HUES64 (cell line): ENCODE measurements around the gene SKA3.

Experiments used
- H3K27ac ChIP-seq: 2 replicates; pipeline ENCODE4 v1.7.0; 2013; ENCODE audit warnings: low read depth, low read length, inconsistent platforms
- H3K27me3 ChIP-seq: 2 replicates; pipeline ENCODE4 v1.6.1; 2013; ENCODE audit warnings: mild to moderate bottlenecking, low read length; ENCODE audit not compliant: insufficient read depth
- H3K36me3 ChIP-seq: 2 replicates; pipeline ENCODE4 v1.6.1; 2013; ENCODE audit warnings: mild to moderate bottlenecking, low read length; ENCODE audit not compliant: insufficient read depth
- H3K4me1 ChIP-seq: 2 replicates; pipeline ENCODE4 v1.6.1; 2013; ENCODE audit warnings: mild to moderate bottlenecking, low read length, moderate library complexity; ENCODE audit not compliant: insufficient read depth
- H3K4me3 ChIP-seq: 2 replicates; pipeline ENCODE4 v1.5.1; 2013; ENCODE audit warnings: mild to moderate bottlenecking, low read length, moderate library complexity
- H3K9ac ChIP-seq: 2 replicates; pipeline ENCODE4 v1.6.1; 2013; ENCODE audit warnings: mild to moderate bottlenecking, low read depth, low read length
- H3K9me3 ChIP-seq: 2 replicates; pipeline ENCODE4 v1.6.1; 2013; ENCODE audit warnings: low read depth, low read length; ENCODE audit not compliant: insufficient read depth
- WGBS: fragments of 150-250, 120-280 bp; methylation state at CpG from one replicate; pipeline ENCODE4 v1.1.7; 2013; ENCODE audit warnings: missing lambda C conversion rate; 5-methylcytosine and 5-hydroxymethylcytosine counted together

The SKA3 gene

GRCh38 chr13:21116141-21116540, 60.2 kb downstream of the SKA3 start:
- Histone ChIP-seq H3K27ac (no peak overlapping the region), H3K27me3 (no peaks in the 10 kb centered on the region), H3K9me3 (no peaks in the 10 kb centered on the region), H3K4me1 (0 out of 2 replicates have a peak, but pooled peaks cover 12% of the 10 kb centered on the region), H3K36me3 (no peaks in the 10 kb centered on the region), H3K9ac (no peak overlapping the region), H3K4me3 (no peak overlapping the region)
- WGBS = 93% methylated on average over 6 of the region's 6 CpGs

GRCh38 chr13:21115231-21115630, 61.1 kb downstream of the SKA3 start:
- Histone ChIP-seq H3K36me3 (no peaks in the 10 kb centered on the region), H3K9me3 (no peaks in the 10 kb centered on the region), H3K27ac (no peak overlapping the region), H3K9ac (no peak overlapping the region), H3K27me3 (no peaks in the 10 kb centered on the region), H3K4me1 (0 out of 2 replicates have a peak, but pooled peaks cover 12% of the 10 kb centered on the region), H3K4me3 (no peak overlapping the region)
- 100% methylated on average over 1 of the region's 3 CpGs for WGBS

GRCh38 chr13:21111546-21111945, 64.8 kb downstream of the SKA3 start:
- Histone ChIP-seq H3K9me3 (no peaks in the 10 kb centered on the region), H3K27ac (no peak overlapping the region), H3K27me3 (no peaks in the 10 kb centered on the region), H3K4me1 (0 out of 2 replicates have a peak, but pooled peaks cover 12% of the 10 kb centered on the region), H3K36me3 (no peaks in the 10 kb centered on the region), H3K9ac (no peak overlapping the region), H3K4me3 (no peak overlapping the region)
- 94% methylated on average over 8 of the region's 8 CpGs for WGBS

- H3K9ac ChIP-seq = no peak overlapping the region
- no peaks in the 10 kb centered on the region for H3K36me3 ChIP-seq
- 93% methylated on average over 7 of the region's 7 CpGs for WGBS
- H3K9me3 ChIP-seq = no peaks in the 10 kb centered on the region
- H3K4me3 ChIP-seq = no peak overlapping the region
- no peak overlapping the region for H3K27ac ChIP-seq
- no peaks in the 10 kb centered on the region for H3K27me3 ChIP-seq
- no peaks in the 10 kb centered on the region for H3K4me1 ChIP-seq
These were observed 67.2 kb downstream of the SKA3 start for GRCh38 chr13:21109168-21109567.

GRCh38 chr13:21106089-21106488, 70.3 kb downstream of the SKA3 start:
- H3K36me3 ChIP-seq = no peaks in the 10 kb centered on the region
- no peak overlapping the region for H3K4me3 ChIP-seq
- no peak overlapping the region for H3K27ac ChIP-seq
- H3K9ac ChIP-seq = no peak overlapping the region
- H3K9me3 ChIP-seq = no peaks in the 10 kb centered on the region
- 86% methylated on average over 4 of the region's 4 CpGs for WGBS
- no peaks in the 10 kb centered on the region for H3K27me3 ChIP-seq
- H3K4me1 ChIP-seq = no peaks in the 10 kb centered on the region

- H3K36me3 ChIP-seq = no peaks in the 10 kb centered on the region
- no peaks in the 10 kb centered on the region for H3K27me3 ChIP-seq
- H3K9ac ChIP-seq = no peak overlapping the region
- H3K27ac ChIP-seq = no peak overlapping the region
- H3K4me3 ChIP-seq = no peak overlapping the region
- no peaks in the 10 kb centered on the region for H3K9me3 ChIP-seq
- no peaks in the 10 kb centered on the region for H3K4me1 ChIP-seq
- WGBS = 95% methylated on average over 37 of the region's 37 CpGs
These were observed 71.9 kb downstream of the SKA3 start for GRCh38 chr13:21104199-21105019.
